ENCODE results near the gene HFE.
"Not testable (repeated sequence)": the region's sequence is repeated elsewhere in the genome, so short reads cannot be mapped to it uniquely, and the experiment has no call there.

HFE gene

GRCh38 chr6:26064619-26065257, 22.5 kb upstream of the HFE start:
- peak; percentile 66 to 82 (median 79) for DNase-seq

GRCh38 chr6:26065952-26066380, 21.3 kb upstream of the HFE start:
- peak; percentile 84 to 91 (median 91) for DNase-seq

- no peak for DNase-seq
These were observed 19.9 kb upstream of the HFE start for GRCh38 chr6:26067367-26067766.

- DNase-seq, result no peak
These were observed 19.2 kb upstream of the HFE start for GRCh38 chr6:26068036-26068435.

- DNase-seq, result no peak
These were observed 16.1 kb upstream of the HFE start for GRCh38 chr6:26071135-26071534.

- no peak for DNase-seq
These were observed 12.0 kb upstream of the HFE start for GRCh38 chr6:26075063-26075717.

GRCh38 chr6:26078066-26078465, 9.2 kb upstream of the HFE start:
- DNase-seq, result not testable (repeated sequence)

- DNase-seq, result not testable (repeated sequence)
These were observed 6.1 kb upstream of the HFE start for GRCh38 chr6:26081096-26081495.

GRCh38 chr6:26086211-26086610, 1.0 kb upstream of the HFE start:
- DNase-seq, result no peak

- no peak for DNase-seq
These were observed 1.1 kb downstream of the HFE start for GRCh38 chr6:26088344-26088743.

- no peak for DNase-seq
These were observed 2.0 kb downstream of the HFE start for GRCh38 chr6:26089272-26089671.

GRCh38 chr6:26092443-26092842, 5.2 kb downstream of the HFE start:
- DNase-seq, result peak; percentile 45 to 70 (median 59)

GRCh38 chr6:26094036-26094435, 6.8 kb downstream of the HFE start:
- DNase-seq, result peak in 2 of 3 donors; percentile 18 to 23

- DNase-seq, result peak; percentile 72 to 84 (median 84)
These were observed 10.1 kb downstream of the HFE start for GRCh38 chr6:26097268-26097875.

- DNase-seq, result no peak
These were observed 16.0 kb downstream of the HFE start for GRCh38 chr6:26103141-26103769.

GRCh38 chr6:26103770-26104456, 16.7 kb downstream of the HFE start:
- DNase-seq, result peak; percentile 88 to 95 (median 94)

- DNase-seq, result no peak
These were observed 17.4 kb downstream of the HFE start for GRCh38 chr6:26104457-26105108.

GRCh38 chr6:26105109-26105730, 18.0 kb downstream of the HFE start:
- peak in 1 of 3 donors; percentile 43 for DNase-seq

- DNase-seq, result no peak
These were observed 18.6 kb downstream of the HFE start for GRCh38 chr6:26105842-26106241.

- no peak for DNase-seq
These were observed 20.7 kb downstream of the HFE start for GRCh38 chr6:26107935-26108334.

GRCh38 chr6:26109772-26110171, 22.5 kb downstream of the HFE start:
- no peak for DNase-seq

- DNase-seq, result no peak
These were observed 26.3 kb downstream of the HFE start for GRCh38 chr6:26113570-26113969.
